Measurements from ENCODE around the gene NOTCH2. TPM values are rescaled to one million over a fixed set of nuclear protein-coding genes. Genes with fewer than 3 reads are reported as not detected.

Gene NOTCH2
- total RNA-seq, 1 experiment from 2014 or later, result 53.7 TPM

DNA sequence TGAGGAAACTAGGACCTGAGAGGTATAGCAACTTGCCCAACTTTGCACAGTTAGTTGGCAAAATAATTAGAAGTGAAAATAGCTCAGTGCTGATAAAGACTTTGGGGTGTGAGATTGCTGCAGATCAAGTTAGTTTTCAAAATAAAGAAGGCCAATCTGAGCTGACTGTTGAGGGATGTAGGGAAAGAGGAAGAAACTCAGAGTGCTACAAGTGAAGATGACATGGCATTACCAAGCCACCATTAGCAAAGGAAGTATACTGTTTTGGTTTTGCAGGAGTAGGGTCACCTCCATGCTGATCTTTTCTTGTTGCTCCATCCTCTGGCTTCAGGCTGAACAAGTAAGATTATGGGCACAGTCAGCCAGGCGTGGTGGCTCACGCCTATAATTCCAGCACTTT lies 94.5 kb downstream of the NOTCH2 start:
- H3K27ac Mint-ChIP-seq, result no peak overlapping the region

More for the DNA sequence above, 94.5 kb downstream of the NOTCH2 start:
- Histone ChIP-seq H3K4me1 (ENCODE audit: insufficient read depth, low read length) (no peaks in the 10 kb centered on the region), H3K79me2 (ENCODE audit: insufficient read depth, low read length) (no peaks in the 10 kb centered on the region), H3K14ac (ENCODE audit: insufficient read depth, low read length) (no peak overlapping the region), H4K8ac (replicated peaks; ENCODE audit: insufficient read length, low read depth, low read length) (no peak overlapping the region), H3T11ph (ENCODE audit: low read length) (no peak overlapping the region), H4K5ac (ENCODE audit: insufficient read length, low read depth, low read length) (no peak overlapping the region), H3K56ac (ENCODE audit: insufficient read length, low read depth, low read length) (no peak overlapping the region), H3K4me2 (ENCODE audit: insufficient read depth, insufficient read length, low read length) (no peak overlapping the region), H2BK5ac (ENCODE audit: insufficient read length, low read length) (no peak overlapping the region), H2AFZ (ENCODE audit: low read length) (no peak overlapping the region), H2BK20ac (ENCODE audit: low read depth, low read length, poor library complexity, severe bottlenecking) (no peak overlapping the region), H3K23me2 (ENCODE audit: insufficient read length, low read depth, low read length, poor library complexity, severe bottlenecking) (no peaks in the 10 kb centered on the region), H2BK12ac (ENCODE audit: insufficient read length, low read depth, low read length) (no peak overlapping the region), H4K91ac (ENCODE audit: insufficient read length, low read depth, low read length) (no peak overlapping the region), H3K4ac (ENCODE audit: low read depth, low read length) (no peak overlapping the region), H3K79me1 (ENCODE audit: insufficient read depth, low read depth, low read length, poor library complexity, severe bottlenecking) (no peaks in the 10 kb centered on the region), H2BK120ac (ENCODE audit: low read depth, low read length, poor library complexity, severe bottlenecking) (no peak overlapping the region), H2BK15ac (ENCODE audit: low read depth, low read length) (no peak overlapping the region), H4K20me1 (ENCODE audit: control insufficient read depth, insufficient read depth, insufficient read length) (no peaks in the 10 kb centered on the region), H3K9me3 (ENCODE audit: control insufficient read depth, low read depth, low read length) (no peaks in the 10 kb centered on the region), H3K27ac (ENCODE audit: insufficient read length, low read depth, low read length) (no peak overlapping the region), H3K23ac (ENCODE audit: insufficient read length, low read depth, low read length) (no peak overlapping the region), H3K18ac (ENCODE audit: insufficient read length, low read depth, low read length) (no peak overlapping the region), H2AK5ac (ENCODE audit: insufficient read length, low read length) (no peak overlapping the region), H3K9ac (ENCODE audit: extremely low read depth, insufficient read length, low read length) (no peak overlapping the region), H3K27me3 (ENCODE audit: insufficient read depth, low read length) (no peaks in the 10 kb centered on the region)
- H3K27me3 Mint-ChIP-seq (ENCODE audit: low read depth), result no peaks in the 10 kb centered on the region
- no peak overlapping the region for H3K4me3 Mint-ChIP-seq
- WGBS (ENCODE audit: extremely low coverage, insufficient read length, low lambda C conversion rate), result no CpG with 5 or more reads among the region's 2 CpGs
- H3K36me3 Mint-ChIP-seq (ENCODE audit: insufficient read depth in 1 of 3, low read depth in 3 of 3), result no peaks in the 10 kb centered on the region; a peak in 1 of 7 replicates
- no peak for DNase-seq
- TF ChIP-seq, protein P1, sequence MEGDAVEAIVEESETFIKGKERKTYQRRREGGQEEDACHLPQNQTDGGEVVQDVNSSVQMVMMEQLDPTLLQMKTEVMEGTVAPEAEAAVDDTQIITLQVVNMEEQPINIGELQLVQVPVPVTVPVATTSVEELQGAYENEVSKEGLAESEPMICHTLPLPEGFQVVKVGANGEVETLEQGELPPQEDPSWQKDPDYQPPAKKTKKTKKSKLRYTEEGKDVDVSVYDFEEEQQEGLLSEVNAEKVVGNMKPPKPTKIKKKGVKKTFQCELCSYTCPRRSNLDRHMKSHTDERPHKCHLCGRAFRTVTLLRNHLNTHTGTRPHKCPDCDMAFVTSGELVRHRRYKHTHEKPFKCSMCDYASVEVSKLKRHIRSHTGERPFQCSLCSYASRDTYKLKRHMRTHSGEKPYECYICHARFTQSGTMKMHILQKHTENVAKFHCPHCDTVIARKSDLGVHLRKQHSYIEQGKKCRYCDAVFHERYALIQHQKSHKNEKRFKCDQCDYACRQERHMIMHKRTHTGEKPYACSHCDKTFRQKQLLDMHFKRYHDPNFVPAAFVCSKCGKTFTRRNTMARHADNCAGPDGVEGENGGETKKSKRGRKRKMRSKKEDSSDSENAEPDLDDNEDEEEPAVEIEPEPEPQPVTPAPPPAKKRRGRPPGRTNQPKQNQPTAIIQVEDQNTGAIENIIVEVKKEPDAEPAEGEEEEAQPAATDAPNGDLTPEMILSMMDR (conservative IDR thresholded peaks at IDR 0.05), result no peak
- no peaks in the 10 kb centered on the region for H3K9me3 Mint-ChIP-seq
- no peaks in the 10 kb centered on the region for H3K4me1 Mint-ChIP-seq
